Immature natural killer cell (primary cell): ENCODE data around the gene SSBP3. TPM values are rescaled to one million over a fixed set of nuclear protein-coding genes. Genes with fewer than 3 reads are reported as not detected.

Experiments used
- DNase-seq, 3 donors: peaks; one replicate each; pipeline ENCODE4 v3.0.0; 2022; ENCODE audit warnings: mixed read lengths in 1 of 3
- H3K27ac Mint-ChIP-seq, 6 donors: one replicate each; pipeline ENCODE4 v1.8.0; 2020; ENCODE audit warnings: mixed read lengths in 6 of 6, mild to moderate bottlenecking in 5 of 6, inconsistent platforms in 4 of 6, moderate library complexity in 3 of 6
- H3K27me3 Mint-ChIP-seq, 3 donors: one replicate each; pipeline ENCODE4 v1.8.0; 2020 to 2021; ENCODE audit warnings: low read depth in 3 of 3, mild to moderate bottlenecking in 3 of 3, mixed read lengths in 3 of 3, moderate library complexity in 3 of 3, inconsistent platforms in 1 of 3
- H3K36me3 Mint-ChIP-seq, 3 donors: one replicate each; pipeline ENCODE4 v1.8.0; 2020; ENCODE audit warnings: mixed read lengths in 3 of 3, inconsistent platforms in 2 of 3, mild to moderate bottlenecking in 2 of 3
- H3K4me1 Mint-ChIP-seq, 2 donors: one replicate each; pipeline ENCODE4 v1.8.0; 2020; ENCODE audit warnings: inconsistent platforms in 2 of 2, mild to moderate bottlenecking in 2 of 2, mixed read lengths in 2 of 2, moderate library complexity in 1 of 2
- H3K4me3 Mint-ChIP-seq, 5 donors: one replicate each; pipeline ENCODE4 v1.8.0; 2020; ENCODE audit warnings: mild to moderate bottlenecking in 5 of 5, mixed read lengths in 5 of 5, inconsistent platforms in 3 of 5, moderate library complexity in 3 of 5
- H3K9me3 Mint-ChIP-seq, 6 donors: one replicate each; pipeline ENCODE4 v1.8.0; 2020; ENCODE audit warnings: mild to moderate bottlenecking in 6 of 6, mixed read lengths in 6 of 6, inconsistent platforms in 4 of 6, moderate library complexity in 3 of 6
- polyA plus RNA-seq, 3 donors: library from polyadenylated mRNA; unstranded; fragments of 300-500 nt; fragmentation: Illumina TruSeq; gene quantifications; one replicate each; pipeline ENCODE4 v1.2.3, GENCODE V29; 2021

Gene SSBP3
- polyA plus RNA-seq, 3 donors from 2014 or later = 19.8 to 30.1 (median 21.1) TPM

DNA sequence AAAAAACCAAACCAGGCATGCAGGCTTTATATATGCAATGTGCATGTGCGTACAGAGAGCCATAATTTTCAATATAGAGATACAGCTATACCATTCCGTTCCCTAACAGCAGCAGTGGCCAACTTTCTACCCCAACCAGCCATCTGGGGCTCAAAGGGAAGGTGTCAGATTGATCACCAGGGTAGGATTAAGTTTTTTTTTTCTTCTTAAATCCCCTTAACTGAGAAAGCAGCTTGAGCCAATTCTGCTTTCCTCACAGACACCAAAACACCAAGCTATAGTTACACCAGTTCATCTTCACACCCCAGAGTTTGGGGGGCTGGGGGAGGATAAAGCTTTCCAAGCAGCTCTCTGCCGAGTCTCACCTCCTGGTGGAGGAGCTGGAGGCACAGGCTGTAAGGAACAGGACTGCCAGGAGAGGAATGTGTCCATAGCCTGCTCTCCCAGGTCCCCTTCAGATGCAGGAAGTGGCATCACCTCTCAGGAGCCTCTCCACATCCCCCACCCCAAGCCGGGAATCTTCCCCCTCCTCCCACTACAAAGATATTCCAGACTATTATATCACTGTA is 87.9 kb downstream of the SSBP3 start:
- Mint-ChIP-seq H3K27me3 (peaks cover 0 to 5% (median 2%) of the 10 kb centered on the region in 3 donors), H3K4me1 (peaks cover 77 to 88% of the 10 kb centered on the region in 2 donors), H3K27ac (peak overlapping the region in 4 of 6 donors; percentile 17 to 71 (median 22)), H3K9me3 (no peaks in the 10 kb centered on the region), H3K36me3 (peaks cover 0 to 3% (median 0%) of the 10 kb centered on the region in 3 donors), H3K4me3 (no peak overlapping the region)
- DNase-seq = no peak

GRCh38 chr1:54317084-54317483 is 89.1 kb downstream of the SSBP3 start:
- H3K9me3 Mint-ChIP-seq = no peaks in the 10 kb centered on the region
- H3K27me3 Mint-ChIP-seq = peaks cover 0 to 5% (median 2%) of the 10 kb centered on the region in 3 donors
- no peak for DNase-seq
- H3K27ac Mint-ChIP-seq = peak overlapping the region; percentile 1 to 58 (median 30)
- H3K4me1 Mint-ChIP-seq = peaks cover 76 to 88% of the 10 kb centered on the region in 2 donors
- peaks cover 0 to 3% (median 0%) of the 10 kb centered on the region in 3 donors for H3K36me3 Mint-ChIP-seq
- peak overlapping the region in 2 of 5 donors; percentile 10 for H3K4me3 Mint-ChIP-seq

DNA sequence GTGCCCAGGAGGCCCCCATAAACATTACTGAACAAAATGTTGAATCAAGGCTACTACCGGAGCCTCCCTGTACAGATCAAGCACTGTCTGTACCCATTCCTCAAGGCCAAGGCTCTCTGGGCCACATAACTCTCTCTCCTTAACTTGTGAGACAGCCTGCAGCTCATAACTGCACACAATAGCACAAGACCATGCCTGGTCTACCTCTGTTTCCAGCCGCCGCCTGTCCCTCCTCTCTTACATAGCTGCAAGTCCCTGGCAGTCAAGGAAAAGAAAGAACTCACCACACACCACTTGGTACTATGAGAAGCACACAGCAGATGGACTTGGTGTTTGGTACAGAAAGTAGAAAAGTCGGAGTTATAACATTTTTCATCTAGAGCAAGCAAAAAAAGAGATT is 91.1 kb downstream of the SSBP3 start:
- Mint-ChIP-seq H3K27me3 (peaks cover 0 to 5% (median 0%) of the 10 kb centered on the region in 3 donors), H3K4me3 (peak overlapping the region in 1 of 5 donors; percentile 34), H3K9me3 (no peaks in the 10 kb centered on the region), H3K27ac (peak overlapping the region; percentile 10 to 81 (median 50)), H3K36me3 (peaks cover 0 to 3% (median 0%) of the 10 kb centered on the region in 3 donors), H3K4me1 (peaks cover 76 to 90% of the 10 kb centered on the region in 2 donors)
- no peak for DNase-seq

DNA sequence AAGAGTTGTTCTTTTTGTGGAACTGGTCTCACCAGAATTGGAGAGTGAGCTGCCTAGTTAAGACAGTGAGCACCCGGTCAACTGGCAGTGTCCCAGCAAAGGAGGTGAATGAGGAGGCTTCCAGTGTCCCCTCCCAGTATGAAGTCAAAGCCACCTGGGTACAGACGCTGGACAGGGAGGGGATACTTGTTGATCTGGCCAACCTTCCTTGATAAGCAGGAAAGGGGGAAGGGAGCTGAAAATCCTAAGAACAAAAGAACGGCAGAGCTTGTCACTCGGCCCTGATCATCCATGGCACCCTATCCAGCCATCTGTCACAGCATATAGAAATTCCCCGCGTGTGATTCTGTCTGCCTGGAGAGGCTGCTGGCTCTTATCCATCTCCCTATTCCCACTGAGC is 91.5 kb downstream of the SSBP3 start:
- Mint-ChIP-seq H3K4me1 (peaks cover 76 to 90% of the 10 kb centered on the region in 2 donors), H3K36me3 (peaks cover 0 to 3% (median 0%) of the 10 kb centered on the region in 3 donors), H3K27ac (peak overlapping the region in 5 of 6 donors; percentile 48 to 81 (median 55)), H3K9me3 (no peaks in the 10 kb centered on the region), H3K4me3 (peak overlapping the region in 1 of 5 donors; percentile 34), H3K27me3 (peaks cover 0 to 2% (median 0%) of the 10 kb centered on the region in 3 donors)
- DNase-seq = no peak

GRCh38 chr1:54312796-54313316 is 93.3 kb downstream of the SSBP3 start:
- Mint-ChIP-seq H3K4me3 (no peak overlapping the region), H3K27ac (peak overlapping the region in 5 of 6 donors; percentile 29 to 62 (median 62)), H3K4me1 (peaks cover 70 to 87% of the 10 kb centered on the region in 2 donors)

DNA sequence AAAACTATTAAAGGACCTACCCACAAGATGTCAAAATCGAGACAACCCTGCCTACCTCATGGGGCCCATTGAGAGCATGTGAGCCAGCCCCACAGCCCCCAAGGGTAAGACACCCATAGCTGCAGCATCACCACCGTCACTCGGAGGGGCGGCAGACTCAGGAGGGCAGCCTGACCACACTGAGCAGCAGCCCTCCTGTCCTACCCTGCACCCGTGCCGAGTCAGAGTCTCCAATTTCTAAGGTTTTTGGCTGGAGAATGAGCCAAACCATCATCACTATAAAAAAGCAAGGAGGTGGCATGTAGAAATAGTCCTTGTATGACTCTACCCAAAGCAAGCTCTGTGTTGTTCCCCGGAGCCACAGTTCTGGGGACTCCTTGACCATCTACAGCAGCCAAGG is 94.7 kb downstream of the SSBP3 start:
- Mint-ChIP-seq H3K4me3 (peak overlapping the region in 2 of 5 donors; percentile 23 to 29), H3K36me3 (no peaks in the 10 kb centered on the region), H3K27ac (peak overlapping the region in 4 of 6 donors; percentile 19 to 90 (median 56)), H3K27me3 (no peaks in the 10 kb centered on the region), H3K4me1 (peaks cover 73 to 88% of the 10 kb centered on the region in 2 donors), H3K9me3 (no peaks in the 10 kb centered on the region)
- DNase-seq = no peak

More at GRCh38 chr1:54312796-54313316, 93.3 kb downstream of the SSBP3 start:
- H3K36me3 Mint-ChIP-seq = peaks cover 0 to 3% (median 0%) of the 10 kb centered on the region in 3 donors
- no peaks in the 10 kb centered on the region for H3K9me3 Mint-ChIP-seq
- DNase-seq = no peak
- peaks cover 0 to 2% (median 0%) of the 10 kb centered on the region in 3 donors for H3K27me3 Mint-ChIP-seq

DNA sequence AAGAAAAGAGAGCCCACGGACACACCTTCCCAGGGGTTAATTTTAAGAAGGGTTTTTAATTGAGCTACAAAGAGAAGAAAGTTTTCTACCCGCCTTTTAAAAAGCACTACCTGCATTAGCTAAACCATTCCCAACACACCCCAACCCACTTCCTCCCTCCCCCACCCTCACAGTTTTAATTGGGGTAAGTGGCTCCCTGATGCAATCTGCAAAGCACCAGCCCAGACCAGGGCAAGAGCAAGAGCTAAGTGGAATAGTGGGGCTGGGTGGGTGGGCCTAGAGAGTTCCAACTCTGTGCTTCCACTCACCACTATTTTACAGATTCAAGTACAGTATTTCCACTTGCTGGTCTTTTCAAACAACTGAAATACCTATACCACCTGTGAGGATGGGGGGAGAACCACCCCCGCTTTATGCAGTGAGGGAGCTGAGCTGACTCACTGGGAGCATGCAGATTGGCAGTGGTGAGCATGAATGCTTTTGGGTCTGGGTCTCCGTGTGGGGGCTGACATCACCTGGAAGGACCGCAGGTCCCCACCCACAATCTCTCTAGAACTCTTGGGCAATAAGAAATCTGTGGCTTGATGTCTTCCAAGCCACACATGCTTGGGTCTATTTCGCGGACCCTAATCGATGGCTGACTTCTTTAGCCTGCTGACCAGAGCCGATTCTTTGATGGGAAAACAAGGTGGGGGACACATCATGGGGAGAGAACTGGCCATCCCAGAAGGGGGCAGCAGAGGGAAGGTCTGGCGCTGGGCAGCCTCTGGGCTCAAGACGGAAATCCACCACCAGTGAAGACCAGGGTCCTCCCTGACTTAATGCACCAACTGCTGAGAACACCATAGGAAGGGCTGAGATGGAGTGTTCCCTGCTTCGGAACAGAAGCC is 95.5 kb downstream of the SSBP3 start:
- Mint-ChIP-seq H3K27me3 (no peaks in the 10 kb centered on the region), H3K4me3 (peak overlapping the region in 4 of 5 donors; percentile 5 to 49 (median 48)), H3K9me3 (no peaks in the 10 kb centered on the region), H3K4me1 (peaks cover 81 to 96% of the 10 kb centered on the region in 2 donors), H3K27ac (peak overlapping the region; percentile 38 to 87 (median 70)), H3K36me3 (no peaks in the 10 kb centered on the region)
- peak in 2 of 3 donors; percentile 23 to 31 for DNase-seq

DNA sequence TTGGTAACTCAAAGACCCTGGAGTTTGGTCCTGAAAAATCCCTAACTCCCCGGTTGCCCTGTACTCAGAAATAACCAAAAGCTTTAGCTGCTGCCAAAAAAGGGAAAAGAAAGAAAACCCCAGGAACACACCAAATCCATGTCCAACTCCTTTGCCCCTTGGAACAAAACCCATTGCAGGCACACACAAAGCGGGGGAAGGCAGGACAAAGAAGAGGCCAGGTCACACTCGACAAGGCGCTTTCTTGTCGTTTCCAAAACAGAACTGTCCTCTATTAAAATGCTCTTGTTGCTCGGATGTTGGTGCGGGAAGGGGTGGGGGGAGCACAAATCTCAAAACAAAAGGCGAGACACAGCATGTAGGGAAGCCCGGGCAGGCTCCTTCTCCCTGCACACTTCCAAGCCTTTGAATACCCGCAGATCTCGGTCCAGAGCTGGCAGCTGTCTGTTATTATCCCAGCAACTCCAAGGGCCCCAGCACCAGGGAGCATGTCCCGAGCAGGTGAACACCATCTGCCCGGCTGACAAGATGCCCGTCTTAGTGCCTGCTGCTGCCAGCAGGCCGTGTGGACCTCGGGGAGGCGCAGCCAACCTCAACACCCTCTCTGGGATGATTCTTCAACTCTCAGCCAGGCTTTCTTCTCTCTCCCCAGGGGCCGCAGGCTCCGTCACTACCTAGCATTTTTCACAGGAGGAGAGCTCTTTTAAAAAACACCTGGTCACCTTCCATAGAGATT is 96.4 kb downstream of the SSBP3 start:
- Mint-ChIP-seq H3K9me3 (no peaks in the 10 kb centered on the region), H3K4me3 (peak overlapping the region in 4 of 5 donors; percentile 5 to 49 (median 17)), H3K27ac (peak overlapping the region in 3 of 6 donors; percentile 53 to 60 (median 58)), H3K27me3 (no peaks in the 10 kb centered on the region), H3K4me1 (peaks cover 83 to 97% of the 10 kb centered on the region in 2 donors), H3K36me3 (no peaks in the 10 kb centered on the region)
- no peak for DNase-seq

- Mint-ChIP-seq H3K4me1 (peaks cover 87 to 97% of the 10 kb centered on the region in 2 donors), H3K27me3 (peaks cover 0 to 5% (median 0%) of the 10 kb centered on the region in 3 donors), H3K4me3 (peak overlapping the region in 1 of 5 donors; percentile 29), H3K9me3 (no peaks in the 10 kb centered on the region), H3K36me3 (no peaks in the 10 kb centered on the region), H3K27ac (peak overlapping the region in 3 of 6 donors; percentile 9 to 47 (median 37))
- DNase-seq = no peak
Observed at GRCh38 chr1:54307305-54307704, 98.9 kb downstream of the SSBP3 start.

- Mint-ChIP-seq H3K27ac (peak overlapping the region in 4 of 6 donors; percentile 2 to 61 (median 56)), H3K4me1 (peaks cover 90 to 97% of the 10 kb centered on the region in 2 donors), H3K27me3 (peaks cover 0 to 10% (median 0%) of the 10 kb centered on the region in 3 donors), H3K4me3 (peak overlapping the region in 2 of 5 donors; percentile 7 to 38), H3K9me3 (no peaks in the 10 kb centered on the region), H3K36me3 (no peaks in the 10 kb centered on the region)
- no peak for DNase-seq
Observed at GRCh38 chr1:54305906-54306514, 100.2 kb downstream of the SSBP3 start.

DNA sequence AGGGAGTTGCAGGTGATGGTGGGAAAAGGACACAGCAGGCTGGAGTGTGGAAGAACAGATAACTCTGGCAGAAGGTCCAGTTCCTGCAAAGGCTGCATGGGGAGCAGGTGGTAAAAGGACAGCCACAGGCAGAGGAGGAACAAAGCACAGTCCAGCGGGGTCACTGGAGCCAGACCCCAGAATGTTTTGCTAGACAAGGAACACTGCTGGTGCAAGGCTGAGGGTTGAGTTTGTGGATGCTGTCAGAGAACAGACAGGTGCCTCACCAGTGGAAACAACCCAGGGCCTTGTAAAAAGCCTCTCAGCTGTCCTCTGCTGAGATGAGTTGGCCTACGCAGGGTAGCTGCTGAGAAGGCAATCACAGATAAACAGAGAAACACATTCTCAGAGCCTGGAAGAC is 101.7 kb downstream of the SSBP3 start:
- Mint-ChIP-seq H3K4me1 (peaks cover 90 to 97% of the 10 kb centered on the region in 2 donors), H3K9me3 (no peaks in the 10 kb centered on the region), H3K36me3 (no peaks in the 10 kb centered on the region), H3K27ac (peak overlapping the region in 1 of 6 donors; percentile 35), H3K27me3 (peaks cover 0 to 14% (median 0%) of the 10 kb centered on the region in 3 donors), H3K4me3 (no peak overlapping the region)
- no peak for DNase-seq

DNA sequence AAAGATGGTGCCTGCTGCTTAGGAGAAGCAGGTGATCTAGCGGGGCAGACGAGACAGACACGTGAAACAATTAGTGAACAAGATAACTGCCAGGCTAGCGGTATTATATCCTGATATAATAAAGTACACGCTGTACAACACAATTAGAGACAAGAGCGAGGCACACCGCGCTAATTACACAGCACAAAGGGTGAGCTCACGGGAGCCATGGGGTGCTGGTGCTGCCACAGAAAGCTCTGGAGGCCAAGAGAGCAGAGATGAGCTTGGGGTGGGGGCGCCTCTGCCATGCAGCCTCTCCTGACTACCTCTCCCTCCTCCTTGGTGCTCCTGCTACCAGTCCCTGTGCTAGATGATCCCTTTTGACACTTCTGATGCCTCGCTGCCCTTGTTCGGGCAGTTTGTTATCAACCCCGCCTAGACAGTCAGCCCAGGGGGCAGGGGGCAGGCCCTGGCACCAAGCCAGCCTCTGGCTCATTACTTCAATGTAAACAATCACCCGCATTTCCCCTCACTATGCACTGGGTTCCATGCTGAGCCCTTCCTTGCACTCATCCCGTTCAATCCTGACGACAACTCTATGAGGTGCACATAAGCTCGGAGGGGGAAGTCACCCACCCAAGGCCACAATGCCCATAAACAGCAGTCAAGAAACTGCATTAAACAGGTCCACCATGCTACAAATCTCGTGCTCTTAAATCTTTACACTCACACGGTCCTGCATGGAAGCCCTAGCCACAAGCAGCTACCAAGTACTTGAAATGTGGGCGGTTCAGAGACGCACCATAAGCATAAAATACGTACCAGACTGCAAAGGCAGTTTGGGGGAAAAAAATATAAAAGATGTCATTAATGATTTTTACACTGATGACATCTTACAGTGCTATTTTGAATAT is 103.0 kb downstream of the SSBP3 start:
- DNase-seq = no peak
- Mint-ChIP-seq H3K9me3 (no peaks in the 10 kb centered on the region), H3K4me1 (peaks cover 95 to 100% of the 10 kb centered on the region in 2 donors), H3K27me3 (peaks cover 0 to 14% (median 0%) of the 10 kb centered on the region in 3 donors), H3K36me3 (no peaks in the 10 kb centered on the region), H3K27ac (peak overlapping the region in 4 of 6 donors; percentile 29 to 88 (median 62)), H3K4me3 (peak overlapping the region in 4 of 5 donors; percentile 26 to 54 (median 50))
